Skin of body (tissue), 2 donors: ENCODE results near the gene SH3RF3. TPM values are rescaled to one million over a fixed set of nuclear protein-coding genes. Genes with fewer than 3 reads are reported as not detected.

Experiments used
- DNase-seq: peaks from one replicate; lab custom pipeline; 2025; lab: John Stamatoyannopoulos, UW
- total RNA-seq: library from RNA; depleted of rRNA; stranded (reverse); fragments of >200 nt; gene quantifications from one replicate; pipeline ENCODE4 v1.2.3, GENCODE V29; 2014

The SH3RF3 gene
- total RNA-seq, 1 donor from 2014 or later, result 3.8 TPM

- DNase-seq, result no peak
Observed at GRCh38 chr2:109348190-109348589, 219.2 kb downstream of the SH3RF3 start.

GRCh38 chr2:109348671-109349502 is 219.9 kb downstream of the SH3RF3 start:
- DNase-seq, result no peak

GRCh38 chr2:109349503-109350465 is 220.8 kb downstream of the SH3RF3 start:
- DNase-seq, result no peak

GRCh38 chr2:109350526-109350925 is 221.5 kb downstream of the SH3RF3 start:
- no peak for DNase-seq

- peak; percentile 6 for DNase-seq
Observed at GRCh38 chr2:109351164-109351756, 222.3 kb downstream of the SH3RF3 start.

GRCh38 chr2:109352056-109352897 is 223.3 kb downstream of the SH3RF3 start:
- DNase-seq, result no peak

- no peak for DNase-seq
Observed at GRCh38 chr2:109352898-109353689, 224.1 kb downstream of the SH3RF3 start.

- no peak for DNase-seq
Observed at GRCh38 chr2:109353806-109354745, 225.1 kb downstream of the SH3RF3 start.

- no peak for DNase-seq
Observed at GRCh38 chr2:109355192-109355843, 226.3 kb downstream of the SH3RF3 start.

- DNase-seq, result peak; percentile 6
Observed at GRCh38 chr2:109356324-109357035, 227.5 kb downstream of the SH3RF3 start.

- no peak for DNase-seq
Observed at GRCh38 chr2:109364217-109364616, 235.2 kb downstream of the SH3RF3 start.

GRCh38 chr2:109365131-109365530 is 236.1 kb downstream of the SH3RF3 start:
- DNase-seq, result peak; percentile 12

- no peak for DNase-seq
Observed at GRCh38 chr2:109367683-109368082, 238.7 kb downstream of the SH3RF3 start.

- no peak for DNase-seq
Observed at GRCh38 chr2:109368798-109369197, 239.8 kb downstream of the SH3RF3 start.

GRCh38 chr2:109369671-109370191 is 240.7 kb downstream of the SH3RF3 start:
- DNase-seq, result no peak

GRCh38 chr2:109370399-109371035 is 241.5 kb downstream of the SH3RF3 start:
- DNase-seq, result peak; percentile 43
